ENCODE data around the gene GRM4.

GRM4 gene

DNA sequence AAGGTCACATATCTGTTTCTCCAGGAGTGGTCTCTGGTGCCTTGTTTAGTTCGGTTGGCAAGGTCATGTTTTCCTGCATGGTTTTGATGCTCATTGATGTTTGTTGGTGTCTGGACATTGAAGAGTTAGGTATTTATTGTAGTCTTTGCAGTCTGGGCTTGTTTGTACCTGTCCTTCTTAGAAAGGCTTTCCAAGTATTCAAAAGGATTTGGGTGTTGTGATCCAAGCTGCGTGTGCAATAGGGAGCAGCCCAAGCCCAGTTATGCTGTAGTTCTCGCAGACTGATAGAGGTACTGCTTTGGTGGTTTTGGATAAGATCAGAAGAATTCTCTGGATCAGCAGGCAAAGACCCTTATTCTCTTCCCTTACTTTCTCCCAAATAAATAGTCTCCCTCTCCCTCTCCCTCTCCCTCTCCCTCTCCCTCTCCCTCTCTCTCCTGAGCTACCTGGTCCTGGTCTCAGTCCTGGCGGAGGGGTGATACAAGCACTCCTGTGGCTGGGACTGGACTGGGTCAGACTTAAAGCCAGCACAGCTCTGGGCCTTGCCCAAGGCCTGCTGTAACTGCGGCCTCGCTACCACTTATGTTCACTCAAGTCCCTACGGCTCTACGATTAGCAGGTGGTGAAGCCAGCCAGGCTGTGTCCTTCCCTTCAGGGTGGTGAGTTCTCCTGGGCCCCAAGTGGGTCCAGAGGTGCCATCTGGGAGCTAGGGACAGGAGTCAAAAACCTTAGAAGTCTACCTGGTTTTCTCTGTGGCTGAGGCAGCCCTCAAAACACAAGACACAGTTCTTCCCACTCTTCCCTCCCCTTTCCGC is 27.3 kb upstream of the GRM4 start:
- no peak overlapping the region for H3K4me3 ChIP-seq (replicated peaks in 1 of 2; ENCODE audit: low read depth in 2 of 2, low read length in 2 of 2)
- no peak for TF ChIP-seq CTCF (IDR thresholded peaks at IDR 0.05; ENCODE audit: low read depth, low read length)
- DNase-seq (ENCODE audit: low read depth in 2 of 2) = no peak

DNA sequence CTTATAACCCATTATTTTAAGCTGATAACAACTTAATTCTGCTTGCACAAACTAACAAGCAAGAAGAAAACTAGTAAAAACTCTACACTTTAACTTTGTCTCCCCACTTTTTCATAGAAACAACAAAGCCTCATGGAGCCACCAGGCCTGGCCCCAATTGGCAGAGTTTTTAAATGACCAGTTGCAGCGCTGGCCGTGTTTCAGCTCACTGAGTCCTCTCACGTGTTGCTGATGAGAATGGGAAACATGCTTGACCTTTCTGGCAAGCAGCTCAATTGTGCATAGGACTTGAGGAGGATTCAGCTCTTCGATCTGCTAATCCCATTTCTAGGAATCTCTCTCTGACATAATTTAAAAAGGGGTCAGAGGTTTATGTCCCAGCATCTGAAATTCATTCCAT is 24.5 kb upstream of the GRM4 start:
- no peak for TF ChIP-seq CTCF (IDR thresholded peaks at IDR 0.05; ENCODE audit: low read depth, low read length)
- no peak overlapping the region for H3K4me3 ChIP-seq (replicated peaks in 1 of 2; ENCODE audit: low read depth in 2 of 2, low read length in 2 of 2)
- DNase-seq (ENCODE audit: low read depth in 2 of 2) = peak in 1 of 2 donors; percentile 11

- H3K4me3 ChIP-seq (replicated peaks in 1 of 2; ENCODE audit: low read depth in 2 of 2, low read length in 2 of 2) = no peak overlapping the region
- TF ChIP-seq CTCF (IDR thresholded peaks at IDR 0.05; ENCODE audit: low read depth, low read length) = no peak
- DNase-seq (ENCODE audit: low read depth in 2 of 2) = no peak
Measured at GRCh38 chr6:34169897-34170296, 24.0 kb upstream of the GRM4 start.

- DNase-seq (ENCODE audit: low read depth in 2 of 2) = no peak
- no peak overlapping the region for H3K4me3 ChIP-seq (replicated peaks in 1 of 2; ENCODE audit: low read depth in 2 of 2, low read length in 2 of 2)
- TF ChIP-seq CTCF (IDR thresholded peaks at IDR 0.05; ENCODE audit: low read depth, low read length) = no peak
Measured at GRCh38 chr6:34161857-34162515, 16.1 kb upstream of the GRM4 start.

DNA sequence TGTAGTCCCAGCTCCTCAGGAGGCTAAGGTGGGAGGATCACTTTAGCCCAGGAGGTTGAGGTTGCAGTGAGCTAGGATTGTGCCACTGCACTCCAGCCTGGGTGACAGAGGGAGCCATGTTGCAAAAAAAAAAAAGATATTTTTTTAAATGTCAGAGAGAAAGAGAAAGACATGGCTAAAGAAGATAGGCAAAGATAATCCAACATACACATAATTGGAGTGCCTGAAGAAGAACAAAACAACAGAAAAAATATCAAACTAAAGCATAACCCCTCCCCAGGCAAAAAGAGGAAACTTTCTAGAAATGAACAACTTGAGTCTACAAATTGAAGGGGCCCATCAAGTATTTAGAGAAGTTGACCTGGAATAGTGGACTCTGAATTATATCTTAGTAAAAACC is 14.0 kb upstream of the GRM4 start:
- TF ChIP-seq CTCF (IDR thresholded peaks at IDR 0.05; ENCODE audit: low read depth, low read length) = no peak
- H3K4me3 ChIP-seq (replicated peaks in 1 of 2; ENCODE audit: low read depth in 2 of 2, low read length in 2 of 2) = no peak overlapping the region
- no peak for DNase-seq (ENCODE audit: low read depth in 2 of 2)

GRCh38 chr6:34158876-34159275 is 13.0 kb upstream of the GRM4 start:
- no peak for DNase-seq (ENCODE audit: low read depth in 2 of 2)
- TF ChIP-seq CTCF (IDR thresholded peaks at IDR 0.05; ENCODE audit: low read depth, low read length) = no peak
- H3K4me3 ChIP-seq (replicated peaks in 1 of 2; ENCODE audit: low read depth in 2 of 2, low read length in 2 of 2) = no peak overlapping the region

Data from cardiac fibroblast (primary cell).